HL-60 (cell line): ENCODE results near the gene KATNAL2.

Source experiments
- DNase-seq, 2 experiments: peaks; one replicate each; pipeline ENCODE4 v3.0.0-alpha.2; 2010 to 2020; ENCODE audit warnings: low read depth in 1 of 2, low spot score in 1 of 2
- H3K27ac ChIP-seq: fragments of 250-450 bp; sonication (Bioruptor Pico); replicated peaks from 2 replicates; pipeline ENCODE4 v1.5.1; 2020; ENCODE audit warnings: mild to moderate bottlenecking, moderate library complexity
- H3K27me3 ChIP-seq: fragments of 250-450 bp; sonication (Bioruptor Pico); 2 replicates; pipeline ENCODE4 v1.5.1; 2021; ENCODE audit warnings: mild to moderate bottlenecking, moderate library complexity; ENCODE audit not compliant: insufficient read depth, poor library complexity, severe bottlenecking
- H3K4me3 ChIP-seq: replicated peaks from 2 replicates; pipeline ENCODE4 v1.5.1; 2011; ENCODE audit warnings: mild to moderate bottlenecking, control low read depth, low read length; ENCODE audit not compliant: insufficient read depth
- CTCF ChIP-seq: IDR thresholded peaks from one replicate; pipeline ENCODE4 v1.5.1; 2011; ENCODE audit warnings: low read length, control low read depth, inconsistent platforms; ENCODE audit not compliant: insufficient read depth
- GABPA ChIP-seq: IDR thresholded peaks from 2 replicates; pipeline ENCODE4 v1.6.1; 2012; ENCODE audit warnings: low read depth
- POLR2AphosphoS5 ChIP-seq: IDR thresholded peaks from 2 replicates; pipeline ENCODE4 v1.6.1; 2012; ENCODE audit warnings: low read depth
- SPI1 ChIP-seq: IDR thresholded peaks from 2 replicates; pipeline ENCODE4 v1.6.1; 2012; ENCODE audit warnings: low read depth, mild to moderate bottlenecking, borderline replicate concordance
- TF ChIP-seq, protein P1 (sequence below): IDR thresholded peaks from 2 replicates; pipeline ENCODE4 v1.6.1; 2012; ENCODE audit warnings: low read depth; ENCODE audit not compliant: insufficient replicate concordance

Gene KATNAL2

GRCh38 chr18:47141289-47141688 is 223.9 kb downstream of the KATNAL2 start:
- Histone ChIP-seq H3K27me3 (no peaks in the 10 kb centered on the region), H3K4me3 (no peak overlapping the region), H3K27ac (no peak overlapping the region)
- no peak for TF ChIP-seq CTCF
- TF ChIP-seq POLR2AphosphoS5, result no peak
- TF ChIP-seq GABPA, result no peak
- TF ChIP-seq SPI1, result no peak
- no peak for DNase-seq

GRCh38 chr18:47143153-47143552 is 225.8 kb downstream of the KATNAL2 start:
- DNase-seq, result no peak
- TF ChIP-seq POLR2AphosphoS5 (no peak), SPI1 (no peak), CTCF (no peak), GABPA (no peak)
- TF ChIP-seq, protein P1, sequence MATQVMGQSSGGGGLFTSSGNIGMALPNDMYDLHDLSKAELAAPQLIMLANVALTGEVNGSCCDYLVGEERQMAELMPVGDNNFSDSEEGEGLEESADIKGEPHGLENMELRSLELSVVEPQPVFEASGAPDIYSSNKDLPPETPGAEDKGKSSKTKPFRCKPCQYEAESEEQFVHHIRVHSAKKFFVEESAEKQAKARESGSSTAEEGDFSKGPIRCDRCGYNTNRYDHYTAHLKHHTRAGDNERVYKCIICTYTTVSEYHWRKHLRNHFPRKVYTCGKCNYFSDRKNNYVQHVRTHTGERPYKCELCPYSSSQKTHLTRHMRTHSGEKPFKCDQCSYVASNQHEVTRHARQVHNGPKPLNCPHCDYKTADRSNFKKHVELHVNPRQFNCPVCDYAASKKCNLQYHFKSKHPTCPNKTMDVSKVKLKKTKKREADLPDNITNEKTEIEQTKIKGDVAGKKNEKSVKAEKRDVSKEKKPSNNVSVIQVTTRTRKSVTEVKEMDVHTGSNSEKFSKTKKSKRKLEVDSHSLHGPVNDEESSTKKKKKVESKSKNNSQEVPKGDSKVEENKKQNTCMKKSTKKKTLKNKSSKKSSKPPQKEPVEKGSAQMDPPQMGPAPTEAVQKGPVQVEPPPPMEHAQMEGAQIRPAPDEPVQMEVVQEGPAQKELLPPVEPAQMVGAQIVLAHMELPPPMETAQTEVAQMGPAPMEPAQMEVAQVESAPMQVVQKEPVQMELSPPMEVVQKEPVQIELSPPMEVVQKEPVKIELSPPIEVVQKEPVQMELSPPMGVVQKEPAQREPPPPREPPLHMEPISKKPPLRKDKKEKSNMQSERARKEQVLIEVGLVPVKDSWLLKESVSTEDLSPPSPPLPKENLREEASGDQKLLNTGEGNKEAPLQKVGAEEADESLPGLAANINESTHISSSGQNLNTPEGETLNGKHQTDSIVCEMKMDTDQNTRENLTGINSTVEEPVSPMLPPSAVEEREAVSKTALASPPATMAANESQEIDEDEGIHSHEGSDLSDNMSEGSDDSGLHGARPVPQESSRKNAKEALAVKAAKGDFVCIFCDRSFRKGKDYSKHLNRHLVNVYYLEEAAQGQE, result no peak
- H3K27me3 ChIP-seq, result no peaks in the 10 kb centered on the region
- no peak overlapping the region for H3K4me3 ChIP-seq
- no peak overlapping the region for H3K27ac ChIP-seq

DNA sequence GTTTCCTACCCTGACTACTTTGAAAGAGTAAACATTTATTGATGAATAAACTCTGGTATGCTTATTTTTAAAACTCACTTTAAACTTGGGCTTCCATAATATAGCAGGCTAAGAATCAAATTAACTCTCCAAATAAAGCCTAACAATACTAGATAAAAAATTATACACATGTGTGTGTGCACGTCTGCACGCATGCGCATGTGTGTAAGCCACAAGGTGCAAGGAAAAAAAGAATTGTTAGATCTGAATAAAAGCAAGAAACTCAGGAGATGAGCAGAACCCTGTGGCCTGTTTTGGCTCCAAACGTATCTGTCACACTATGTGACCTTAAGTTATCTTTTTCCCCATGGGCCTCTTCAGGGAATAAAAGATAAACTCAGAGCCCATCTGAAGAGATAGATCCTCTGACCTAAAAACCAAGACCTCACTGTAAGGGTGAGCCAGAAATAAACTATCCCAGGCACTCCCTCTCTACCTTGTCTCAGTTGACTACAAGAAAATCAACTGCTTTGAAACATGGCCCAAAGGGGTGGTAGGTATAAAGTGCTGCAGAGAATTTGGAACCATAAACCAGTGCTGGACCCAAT is 226.6 kb downstream of the KATNAL2 start:
- Histone ChIP-seq H3K4me3 (no peak overlapping the region), H3K27ac (no peak overlapping the region), H3K27me3 (no peaks in the 10 kb centered on the region)
- no peak for DNase-seq
- TF ChIP-seq SPI1 (no peak), POLR2AphosphoS5 (no peak)

GRCh38 chr18:47146206-47146605 is 228.8 kb downstream of the KATNAL2 start:
- Histone ChIP-seq H3K4me3 (no peak overlapping the region), H3K27ac (no peak overlapping the region), H3K27me3 (no peaks in the 10 kb centered on the region)
- no peak for DNase-seq
- TF ChIP-seq GABPA (no peak), CTCF (no peak), POLR2AphosphoS5 (no peak), SPI1 (no peak)
- TF ChIP-seq, protein P1, result no peak
